Right lobe of liver (tissue), 4 donors: ENCODE results near the gene HGS.

ENCODE experiments used
- CTCF ChIP-seq, 4 donors: fragments of 200-600 bp in 3 of 4; fragments of 450-650 bp in 1 of 4; IDR thresholded peaks; one replicate each; pipeline versions ENCODE4 v1.5.1 to v1.8.0; 2016 to 2022; ENCODE audit warnings: antibody characterized with exemption in 4 of 4, mild to moderate bottlenecking in 2 of 4
- POLR2A ChIP-seq: fragments of 450-650 bp; IDR thresholded peaks from one replicate; pipeline ENCODE4 v1.6.1; 2017; ENCODE audit warnings: antibody characterized with exemption, mild to moderate bottlenecking
- donor health status: DM: no; HTN: no; CAD: no.
- donor health status: DM: no; HTN: no; CAD: no.
- donor health status: DM: no; HTN: yes; CAD: no.

DNA sequence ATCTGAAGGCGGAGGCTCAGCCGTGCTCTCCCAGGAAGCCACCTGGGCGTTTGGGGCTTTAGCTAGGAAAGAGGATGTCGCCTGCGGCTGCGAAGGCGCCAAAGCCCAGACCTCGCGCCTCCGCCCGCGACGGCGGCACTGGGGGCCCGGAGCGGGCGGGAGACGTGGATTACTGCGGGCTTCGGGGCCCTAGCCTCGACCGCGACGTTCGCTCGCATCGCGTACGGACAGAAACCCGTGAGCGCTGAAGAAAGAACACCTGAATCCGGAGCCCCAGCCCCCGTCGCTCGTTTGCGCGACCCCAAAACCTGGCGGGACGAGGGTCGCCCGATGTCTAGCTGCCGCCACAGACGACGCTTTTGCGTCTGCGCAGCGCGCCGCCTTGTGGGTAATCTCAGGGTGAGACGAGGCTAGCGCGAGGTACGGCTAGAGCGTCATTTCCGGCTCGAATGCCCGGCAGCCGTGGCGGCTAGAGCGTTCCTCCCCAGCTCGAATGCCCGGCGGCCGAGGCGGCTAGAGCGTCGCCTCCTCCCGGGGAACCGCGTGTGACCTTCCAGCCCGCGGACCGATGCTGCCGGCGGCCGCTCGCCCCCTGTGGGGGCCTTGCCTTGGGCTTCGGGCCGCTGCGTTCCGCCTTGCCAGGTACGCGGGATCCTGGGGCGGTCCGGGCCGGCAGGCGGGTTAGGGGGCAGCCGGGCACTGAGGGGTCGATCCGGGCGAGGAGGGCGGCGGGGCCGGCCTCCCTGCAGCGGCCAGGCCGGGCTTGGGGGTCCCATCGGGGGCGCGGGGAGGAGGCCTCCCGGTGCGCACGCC is 19.3 kb downstream of the HGS start, which contains the start of gene MRPL12:
- peak in 2 of 4 donors; percentile 13 to 20 for TF ChIP-seq CTCF (IDR thresholded peaks at IDR 0.05)
- TF ChIP-seq POLR2A = peak; percentile 90
